H1 (cell line): ENCODE data around the gene PDE6B. TPM values are rescaled to one million over a fixed set of nuclear protein-coding genes. Genes with fewer than 3 reads are reported as not detected.

Source experiments
- POLR2A ChIP-seq, 2 experiments: IDR thresholded peaks; 1 replicate in 1 of 2; 2 replicates in 1 of 2; pipeline ENCODE4 v1.6.1; 2011; ENCODE audit warnings: low read depth in 2 of 2, low read length in 2 of 2, mild to moderate bottlenecking in 2 of 2; ENCODE audit errors: control extremely low read depth in 1 of 2
- SIRT6 ChIP-seq: IDR thresholded peaks from one replicate; pipeline ENCODE4 v1.7.1; 2012; ENCODE audit warnings: low read length, inconsistent platforms
- polyA plus RNA-seq, 7 experiments: library from polyadenylated mRNA; depleted of rRNA in 3 of 7; stranded (reverse) in 5 of 7; unstranded in 2 of 7; fragments of >200 nt in 5 of 7; fragments of 200-250 nt in 2 of 7; gene quantifications; 1 replicate in 5 of 7; 2 replicates in 1 of 7; 4 replicates in 1 of 7; pipeline versions ENCODE4 v1.2.1 to v1.2.3, GENCODE V29; 2011 to 2013; ENCODE audit warnings: missing spikeins in 2 of 7, mixed read lengths in 2 of 7
- total RNA-seq: library from RNA; stranded (reverse); fragmentation: NEBNext Ultra II Directional; extraction: Animal tissue kit (Norgen Biotek cat#: 25700); gene quantifications from 2 replicates; pipeline ENCODE4 v1.2.1, GENCODE V29; 2021

The PDE6B gene
- total and polyA plus RNA-seq, 2 of the 8 experiments (the other 6 are each of a cell fraction or from before 2014, with no cell fraction given): 4.1 to 8.4 TPM

DNA sequence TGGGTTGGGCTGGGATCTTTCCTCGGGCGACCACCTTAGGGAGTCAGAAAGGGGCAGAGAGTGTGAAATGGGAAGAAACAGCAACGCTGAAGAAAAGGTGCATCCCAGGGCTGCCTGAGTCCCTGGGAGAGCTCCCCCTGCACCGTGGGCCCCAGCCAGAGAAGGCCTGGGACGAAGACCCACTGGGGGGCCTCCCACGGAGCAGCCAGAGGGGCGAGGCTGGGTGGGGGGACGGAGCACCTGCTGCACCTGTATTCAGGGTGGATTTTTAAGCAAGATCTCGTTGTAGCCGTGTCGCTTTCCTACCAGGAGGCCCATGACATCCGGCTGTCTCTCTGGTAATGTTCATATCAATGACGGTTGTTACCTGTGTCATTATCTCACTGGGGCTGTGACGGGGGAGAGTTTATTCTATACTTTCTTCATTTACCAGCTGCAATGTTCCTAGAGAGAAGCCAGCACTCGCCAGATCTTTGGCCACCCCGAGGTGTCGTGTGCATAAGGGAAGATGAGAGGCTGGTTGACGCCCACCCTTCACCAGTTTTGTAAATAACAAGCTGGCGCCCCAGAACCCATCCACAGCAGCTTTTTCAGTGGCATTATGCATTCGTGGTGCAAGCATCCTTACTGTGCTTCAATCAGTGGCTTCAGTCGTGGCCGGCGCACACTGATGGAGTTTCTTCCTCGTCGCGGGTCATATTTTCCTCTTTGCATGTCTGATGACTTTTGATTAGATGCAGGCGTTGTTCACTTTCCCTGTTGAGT lies 74.6 kb downstream of the PDE6B start (continued):
- TF ChIP-seq SIRT6 (no peak), POLR2A (IDR thresholded peaks at IDR 0.05; ENCODE audit: control extremely low read depth in 1 of 2, low read depth in 2 of 2, low read length in 2 of 2) (no peak; a peak in 1 of 3 replicates)
